Measurements from ENCODE around the gene GNB1. TPM values are rescaled to one million over a fixed set of nuclear protein-coding genes. Genes with fewer than 3 reads are reported as not detected.

The GNB1 gene
- total RNA-seq, 2 experiments from 2014 or later: 138 to 149 TPM

DNA sequence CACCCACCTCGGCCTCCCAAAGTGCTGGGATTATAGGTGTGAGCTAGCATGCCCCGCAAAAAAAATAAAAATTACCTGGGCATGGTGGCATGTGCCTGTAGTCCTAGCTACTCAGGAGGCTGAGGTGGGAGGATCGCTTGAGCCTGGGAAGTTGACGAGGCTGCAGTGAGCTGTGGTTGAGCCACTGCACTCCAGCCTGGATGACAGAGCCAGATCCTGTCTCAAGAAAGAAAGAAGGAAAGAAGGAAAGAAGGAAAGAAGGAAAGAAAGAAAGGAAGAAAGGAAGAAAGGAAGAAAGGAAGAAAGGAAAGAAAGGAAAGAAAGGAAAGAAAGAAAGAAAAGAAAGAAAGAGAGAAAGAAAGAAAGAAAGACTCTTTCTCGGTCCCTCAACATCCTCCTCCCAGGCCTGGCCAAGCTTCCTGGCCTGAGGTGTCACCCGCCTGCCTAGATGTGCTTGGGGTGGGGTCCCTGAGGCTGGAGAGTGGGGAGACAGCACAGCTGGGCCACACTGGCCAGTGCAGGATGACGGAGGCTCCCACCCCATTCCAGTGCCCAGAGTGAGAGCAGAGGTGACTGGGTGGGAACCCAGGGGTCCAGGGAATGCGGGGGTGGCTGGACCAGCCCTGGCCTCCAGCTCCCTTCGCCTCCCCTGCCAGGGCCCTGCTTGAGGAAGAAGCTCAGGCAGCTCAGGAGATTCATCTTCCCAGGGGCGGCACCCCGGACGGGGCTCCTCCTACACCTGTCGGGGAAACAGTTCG lies 10.2 kb upstream of the GNB1 start:
- intact Hi-C loops (cut with DNase I, micrococcal nuclease): no loop called here
- H3K4me3 ChIP-seq (ENCODE audit: low read length): no peak overlapping the region
- TF ChIP-seq, protein P1, sequence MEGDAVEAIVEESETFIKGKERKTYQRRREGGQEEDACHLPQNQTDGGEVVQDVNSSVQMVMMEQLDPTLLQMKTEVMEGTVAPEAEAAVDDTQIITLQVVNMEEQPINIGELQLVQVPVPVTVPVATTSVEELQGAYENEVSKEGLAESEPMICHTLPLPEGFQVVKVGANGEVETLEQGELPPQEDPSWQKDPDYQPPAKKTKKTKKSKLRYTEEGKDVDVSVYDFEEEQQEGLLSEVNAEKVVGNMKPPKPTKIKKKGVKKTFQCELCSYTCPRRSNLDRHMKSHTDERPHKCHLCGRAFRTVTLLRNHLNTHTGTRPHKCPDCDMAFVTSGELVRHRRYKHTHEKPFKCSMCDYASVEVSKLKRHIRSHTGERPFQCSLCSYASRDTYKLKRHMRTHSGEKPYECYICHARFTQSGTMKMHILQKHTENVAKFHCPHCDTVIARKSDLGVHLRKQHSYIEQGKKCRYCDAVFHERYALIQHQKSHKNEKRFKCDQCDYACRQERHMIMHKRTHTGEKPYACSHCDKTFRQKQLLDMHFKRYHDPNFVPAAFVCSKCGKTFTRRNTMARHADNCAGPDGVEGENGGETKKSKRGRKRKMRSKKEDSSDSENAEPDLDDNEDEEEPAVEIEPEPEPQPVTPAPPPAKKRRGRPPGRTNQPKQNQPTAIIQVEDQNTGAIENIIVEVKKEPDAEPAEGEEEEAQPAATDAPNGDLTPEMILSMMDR (IDR thresholded peaks at IDR 0.05): no peak
- Mint-ChIP-seq H3K4me3 (no peak overlapping the region), H3K36me3 (ENCODE audit: low read depth) (no peaks in the 10 kb centered on the region), H3K27ac (no peak overlapping the region), H3K9me3 (no peaks in the 10 kb centered on the region), H3K4me1 (ENCODE audit: low read depth) (peaks cover 6% of the 10 kb centered on the region), H3K27me3 (peaks cover 3% of the 10 kb centered on the region)
- peaks cover 20% of the 10 kb centered on the region for H3K4me1 ChIP-seq (ENCODE audit: insufficient read depth, low read length)
- ATAC-seq (ENCODE audit: poor library complexity) (no peak), DNase-seq (no peak)
- ChIA-PET CTCF (interaction anchor here (1.1 to 2.9 kb wide), 2 partner anchors 8 to 34 kb away, joined by 3 to 14 read pairs; no protein-coding TSS in a partner anchor), POLR2A (no interaction called here)
- no peak overlapping the region for H3K27ac ChIP-seq (ENCODE audit: low read depth in 1 of 2, low read length in 2 of 2)
- no peaks in the 10 kb centered on the region for H3K9me3 ChIP-seq (ENCODE audit: control insufficient read depth in 1 of 2, insufficient read depth in 1 of 2, low read length in 2 of 2)
- H3K27me3 ChIP-seq (ENCODE audit: control insufficient read depth in 1 of 2, insufficient read depth in 2 of 2, low read length in 2 of 2): no peaks in the 10 kb centered on the region
- no peaks in the 10 kb centered on the region for H3K36me3 ChIP-seq (ENCODE audit: insufficient read depth, low read length)

DNA sequence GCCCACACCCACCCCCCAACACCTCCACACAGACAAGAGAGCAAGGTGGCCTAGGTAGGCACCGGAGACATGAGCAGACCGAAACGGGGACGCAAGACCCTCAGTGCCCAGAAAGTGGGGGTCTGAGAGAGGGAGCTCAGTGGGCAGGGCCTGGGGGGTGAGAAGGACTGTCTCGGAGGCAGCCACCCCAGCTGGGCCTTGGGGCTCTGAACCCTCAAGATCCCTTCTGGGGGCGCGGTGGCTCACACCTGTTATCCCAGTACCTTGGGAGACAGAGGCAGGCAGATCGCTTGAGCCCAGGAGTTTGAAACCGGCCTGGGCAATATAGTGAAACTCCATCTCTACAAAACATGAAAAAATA lies 9.1 kb upstream of the GNB1 start:
- no peaks in the 10 kb centered on the region for H3K9me3 Mint-ChIP-seq
- H3K27me3 Mint-ChIP-seq: peaks cover 3% of the 10 kb centered on the region
- Histone ChIP-seq H3K36me3 (ENCODE audit: insufficient read depth, low read length) (no peaks in the 10 kb centered on the region), H3K27ac (ENCODE audit: low read depth in 1 of 2, low read length in 2 of 2) (no peak overlapping the region), H3K9me3 (ENCODE audit: control insufficient read depth in 1 of 2, insufficient read depth in 1 of 2, low read length in 2 of 2) (no peaks in the 10 kb centered on the region), H3K4me3 (ENCODE audit: low read length) (no peak overlapping the region), H3K4me1 (ENCODE audit: insufficient read depth, low read length) (peaks cover 30% of the 10 kb centered on the region), H3K27me3 (ENCODE audit: control insufficient read depth in 1 of 2, insufficient read depth in 2 of 2, low read length in 2 of 2) (no peaks in the 10 kb centered on the region)
- H3K36me3 Mint-ChIP-seq (ENCODE audit: low read depth): no peaks in the 10 kb centered on the region
- intact Hi-C loops (cut with DNase I, micrococcal nuclease): no loop called here
- TF ChIP-seq, protein P1 (IDR thresholded peaks at IDR 0.05): no peak
- CTCF ChIA-PET: interaction anchor here (1.1 to 2.9 kb wide), 2 partner anchors 9 to 33 kb away, joined by 3 to 14 read pairs; no protein-coding TSS in a partner anchor
- no peak overlapping the region for H3K4me3 Mint-ChIP-seq
- ATAC-seq (ENCODE audit: poor library complexity) (no peak), DNase-seq (no peak)
- H3K27ac Mint-ChIP-seq: no peak overlapping the region
- H3K4me1 Mint-ChIP-seq (ENCODE audit: low read depth): peaks cover 13% of the 10 kb centered on the region
- POLR2A ChIA-PET: interaction anchor here (0.6 to 1.6 kb wide), 2 partner anchors 8 to 9 kb away, joined by 4 to 7 read pairs; no protein-coding TSS in a partner anchor

DNA sequence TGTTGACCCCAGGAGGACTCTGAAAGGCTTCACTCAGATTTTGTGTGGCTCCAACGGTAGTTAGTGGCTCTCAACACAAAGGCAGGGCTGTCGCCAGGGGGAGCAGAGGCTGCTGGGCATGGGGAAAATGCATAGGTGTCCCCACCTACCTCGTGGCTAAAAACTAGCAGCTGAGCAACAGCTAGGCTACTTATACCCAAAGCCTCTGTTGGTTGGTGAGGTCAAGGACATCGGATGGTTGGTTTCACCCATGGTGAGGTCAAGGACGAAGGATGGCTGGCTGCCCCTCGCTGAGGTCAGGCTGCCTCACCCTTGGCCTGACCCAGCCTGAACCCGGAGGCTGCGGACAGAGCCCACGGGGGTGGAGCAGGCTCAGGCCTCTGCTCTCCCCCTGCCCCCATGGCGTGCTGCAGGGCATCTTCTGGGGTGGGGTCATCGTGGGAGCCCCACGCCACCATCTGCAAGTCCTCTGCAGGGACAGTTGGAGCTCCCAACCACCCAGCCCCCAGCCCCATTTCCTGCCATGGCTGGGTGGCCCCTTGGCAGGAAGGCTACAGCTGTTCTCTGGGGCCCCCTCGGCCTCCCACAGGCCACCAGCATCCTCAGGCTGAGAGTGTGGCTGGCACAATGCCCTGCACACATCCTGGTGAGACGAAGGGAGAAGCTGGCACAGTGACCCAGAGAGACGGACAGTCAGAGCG lies 8.5 kb upstream of the GNB1 start:
- H3K4me1 ChIP-seq (ENCODE audit: insufficient read depth, low read length): peaks cover 35% of the 10 kb centered on the region
- no peaks in the 10 kb centered on the region for H3K36me3 Mint-ChIP-seq (ENCODE audit: low read depth)
- DNase-seq: peak in 3 of 14 experiments; percentile 36 to 56 (median 53)
- H3K27ac Mint-ChIP-seq: no peak overlapping the region
- H3K4me3 ChIP-seq (ENCODE audit: low read length): no peak overlapping the region
- H3K4me1 Mint-ChIP-seq (ENCODE audit: low read depth): peaks cover 18% of the 10 kb centered on the region
- TF ChIP-seq, protein P1 (IDR thresholded peaks at IDR 0.05): no peak
- no peaks in the 10 kb centered on the region for H3K9me3 ChIP-seq (ENCODE audit: control insufficient read depth in 1 of 2, insufficient read depth in 1 of 2, low read length in 2 of 2)
- no peaks in the 10 kb centered on the region for H3K9me3 Mint-ChIP-seq
- no peak overlapping the region for H3K4me3 Mint-ChIP-seq
- CTCF ChIA-PET: interaction anchor here (1.1 to 2.9 kb wide), 2 partner anchors 9 to 32 kb away, joined by 3 to 14 read pairs; no protein-coding TSS in a partner anchor
- no peaks in the 10 kb centered on the region for H3K27me3 ChIP-seq (ENCODE audit: control insufficient read depth in 1 of 2, insufficient read depth in 2 of 2, low read length in 2 of 2)
- peaks cover 3% of the 10 kb centered on the region for H3K27me3 Mint-ChIP-seq
- POLR2A ChIA-PET: interaction anchor here (0.6 to 1.6 kb wide), 2 partner anchors 8 to 9 kb away, joined by 4 to 7 read pairs; no protein-coding TSS in a partner anchor
- H3K27ac ChIP-seq (ENCODE audit: low read depth in 1 of 2, low read length in 2 of 2): no peak overlapping the region
- peak; percentile 49 for ATAC-seq (ENCODE audit: poor library complexity)
- no peaks in the 10 kb centered on the region for H3K36me3 ChIP-seq (ENCODE audit: insufficient read depth, low read length)
- intact Hi-C loops (cut with DNase I, micrococcal nuclease): no loop called here

Measured in CD4-positive, alpha-beta T cell (primary cell).